Measurements from ENCODE around the gene ATG4B.
A peak's percentile ranks its signal among the peaks of the same experiment; 100 is the strongest.
"Not testable (repeated sequence)": the region's sequence is repeated elsewhere in the genome, so short reads cannot be mapped to it uniquely, and the experiment has no call there.

Gene ATG4B

DNA sequence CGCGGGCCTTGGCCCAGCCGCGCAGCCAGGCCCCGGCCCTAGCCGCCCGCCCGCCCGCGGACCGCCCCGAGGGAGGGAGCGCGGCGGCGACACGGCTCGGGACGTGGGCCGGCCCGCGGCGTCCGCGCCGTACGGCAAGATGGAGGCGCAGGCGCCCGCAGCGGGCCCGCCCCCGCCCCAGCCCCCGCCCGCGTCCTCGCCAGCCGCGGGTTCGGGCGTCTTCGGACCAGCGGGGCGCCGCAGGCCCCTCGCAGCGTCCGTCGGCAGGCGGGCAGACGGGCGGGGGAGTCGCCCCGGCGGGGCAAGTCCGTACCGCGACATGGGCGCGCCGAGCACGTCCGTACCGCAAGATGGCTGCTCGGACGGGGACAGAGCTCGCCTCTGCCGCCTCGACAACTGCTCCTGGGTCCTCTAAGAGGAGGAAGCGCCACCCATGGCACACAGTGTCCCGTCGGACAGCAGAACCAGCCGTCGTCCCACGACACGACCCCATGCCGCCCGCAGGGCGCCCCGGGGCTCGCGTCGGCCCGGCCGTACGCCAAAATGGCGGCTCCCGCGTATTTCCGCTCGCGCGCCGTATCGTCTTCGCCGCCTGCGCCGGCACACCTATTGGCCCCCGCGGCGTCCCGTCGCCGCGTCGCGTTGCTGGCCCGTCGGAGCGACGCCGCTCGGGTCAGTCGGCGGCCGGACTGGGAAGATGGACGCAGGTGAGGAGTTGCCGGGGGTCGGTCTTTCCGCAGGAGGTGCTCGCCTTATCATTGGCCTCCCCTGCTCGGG, at the start of gene ATG4B, which contains the start of gene THAP4:
TSS of gene ATG4B (plus strand) at position 676 of the 777 bp plus-strand sequence. CDS start at position 698, 22 bp downstream.
TSS of gene THAP4 (minus strand) at position 141 of the 777 bp plus-strand sequence. CDS start 141 bp downstream, outside the sequence.
- DNase-seq (ENCODE audit: low read depth): peak; percentile 64

DNA sequence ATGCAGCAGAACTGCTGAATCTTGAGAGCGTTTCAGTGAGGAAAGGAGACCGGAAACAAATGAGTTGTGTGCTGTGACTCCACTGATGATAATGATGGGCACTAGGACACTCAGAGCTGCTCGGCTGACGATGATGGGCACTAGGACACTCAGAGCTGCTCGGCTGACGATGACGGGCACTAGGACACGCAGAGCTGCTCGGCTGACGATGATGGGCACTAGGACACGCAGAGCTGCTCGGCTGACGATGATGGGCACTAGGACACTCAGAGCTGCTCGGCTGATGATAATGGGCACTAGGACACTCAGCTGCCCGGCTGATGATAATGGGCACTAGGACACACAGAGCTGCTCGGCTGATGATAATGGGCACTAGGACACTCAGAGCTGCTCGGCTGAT, 47.6 kb upstream of the ATG4B start:
- DNase-seq (ENCODE audit: low read depth): not testable (repeated sequence)

DNA sequence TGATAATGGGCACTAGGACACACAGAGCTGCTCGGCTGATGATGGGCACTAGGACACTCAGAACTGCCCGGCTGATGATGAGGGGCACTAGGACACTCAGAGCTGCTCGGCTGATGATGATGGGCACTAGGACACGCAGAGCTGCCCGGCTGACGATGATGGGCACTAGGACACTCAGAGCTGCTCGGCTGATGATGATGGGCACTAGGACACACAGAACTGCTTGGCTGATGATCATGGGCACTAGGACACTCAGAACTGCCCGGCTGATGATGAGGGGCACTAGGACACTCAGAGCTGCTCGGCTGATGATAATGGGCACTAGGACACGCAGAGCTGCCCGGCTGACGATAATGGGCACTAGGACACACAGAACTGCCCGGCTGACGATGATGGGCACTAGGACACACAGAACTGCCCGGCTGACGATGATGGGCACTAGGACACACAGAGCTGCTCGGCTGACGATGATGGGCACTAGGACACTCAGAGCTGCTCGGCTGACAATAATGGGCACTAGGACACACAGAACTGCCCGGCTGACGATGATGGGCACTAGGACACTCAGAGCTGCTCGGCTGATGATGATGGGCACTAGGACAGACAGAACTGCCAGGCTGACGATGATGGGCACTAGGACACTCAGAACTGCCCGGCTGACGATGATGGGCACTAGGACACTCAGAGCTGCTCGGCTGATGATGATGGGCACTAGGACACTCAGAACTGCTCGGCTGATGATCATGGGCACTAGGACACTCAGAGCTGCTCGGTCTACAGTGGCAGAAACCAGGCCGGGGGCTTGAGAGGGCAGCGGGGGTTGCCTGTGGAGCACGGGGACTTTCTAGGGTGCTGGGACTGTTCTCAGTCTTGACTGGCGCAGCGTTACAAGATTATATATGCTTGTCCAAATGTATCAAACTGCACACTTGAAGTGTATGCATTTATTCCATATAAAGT, 46.7 kb upstream of the ATG4B start:
- DNase-seq (ENCODE audit: low read depth): not testable (repeated sequence)

- DNase-seq (ENCODE audit: low read depth): no peak
Observed at GRCh38 chr2:241592126-241592845, 45.2 kb upstream of the ATG4B start.

GRCh38 chr2:241593271-241593670, 44.2 kb upstream of the ATG4B start:
- DNase-seq (ENCODE audit: low read depth): no peak

- DNase-seq (ENCODE audit: low read depth): no peak
Observed at GRCh38 chr2:241595600-241596140, 41.8 kb upstream of the ATG4B start.

GRCh38 chr2:241597561-241597960, 39.9 kb upstream of the ATG4B start:
- no peak for DNase-seq (ENCODE audit: low read depth)

DNA sequence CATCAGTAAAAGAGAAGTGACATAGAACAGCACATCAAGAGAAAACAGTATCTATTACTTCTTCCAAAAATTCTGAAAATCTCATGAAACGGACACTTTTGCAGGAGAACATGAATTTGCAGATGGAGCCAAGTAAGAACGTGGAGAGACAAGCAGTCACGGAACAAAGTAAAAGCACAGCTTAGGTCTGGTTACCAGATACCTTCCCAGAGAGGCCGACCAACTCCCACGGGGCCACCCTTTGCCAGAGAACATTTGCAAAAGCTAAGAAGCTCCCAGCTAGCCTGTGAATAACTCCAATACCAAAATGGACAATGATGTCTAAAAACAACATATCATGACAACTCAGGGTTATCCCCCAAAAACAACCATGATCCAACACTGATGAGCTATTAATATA, 39.4 kb upstream of the ATG4B start:
- DNase-seq (ENCODE audit: low read depth): no peak

- DNase-seq (ENCODE audit: low read depth): no peak
Observed at GRCh38 chr2:241598487-241598886, 39.0 kb upstream of the ATG4B start.

GRCh38 chr2:241599615-241600014, 37.9 kb upstream of the ATG4B start:
- DNase-seq (ENCODE audit: low read depth): no peak

DNA sequence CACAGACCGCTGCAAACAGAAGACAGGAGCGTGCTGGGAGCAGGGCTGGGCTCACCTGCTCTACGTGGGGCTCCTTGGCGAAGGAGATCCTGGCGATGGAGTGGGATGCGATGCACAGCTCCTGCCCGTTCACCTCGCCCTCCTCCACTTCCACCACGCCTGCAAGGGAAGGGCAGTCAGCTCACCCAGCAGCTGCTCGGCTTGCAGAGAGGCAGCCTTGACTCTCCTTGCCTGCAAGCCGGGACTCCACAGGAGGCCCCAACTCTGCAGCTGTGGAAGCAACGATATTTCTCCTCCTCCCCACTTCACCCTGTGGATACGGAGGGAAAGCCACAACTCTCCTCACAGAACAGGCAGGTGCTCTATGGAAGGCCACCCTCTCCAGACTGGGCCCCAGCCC, 35.7 kb upstream of the ATG4B start:
- no peak for DNase-seq (ENCODE audit: low read depth)

DNA sequence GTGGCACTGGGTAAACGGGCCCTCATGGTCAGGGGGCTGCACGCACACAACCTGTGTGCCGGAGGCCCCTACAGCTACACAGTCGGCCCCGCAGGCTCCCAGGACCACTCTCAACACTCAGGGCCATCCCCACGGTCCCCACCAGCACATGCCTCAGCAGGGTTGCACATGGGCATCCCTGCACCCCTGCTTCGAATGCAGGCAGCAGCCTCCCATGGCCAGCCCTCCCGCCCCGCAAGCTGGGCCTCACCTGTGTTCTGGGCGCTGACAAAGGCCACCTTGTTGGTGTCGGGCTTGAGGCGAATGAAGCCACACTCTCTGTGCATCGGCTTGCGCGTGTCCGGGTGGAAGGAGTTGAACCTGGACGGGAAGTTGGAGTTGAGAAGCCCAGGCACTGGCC, 34.8 kb upstream of the ATG4B start:
- DNase-seq (ENCODE audit: low read depth): no peak

- no peak for DNase-seq (ENCODE audit: low read depth)
Observed at GRCh38 chr2:241603686-241604085, 33.8 kb upstream of the ATG4B start.

DNA sequence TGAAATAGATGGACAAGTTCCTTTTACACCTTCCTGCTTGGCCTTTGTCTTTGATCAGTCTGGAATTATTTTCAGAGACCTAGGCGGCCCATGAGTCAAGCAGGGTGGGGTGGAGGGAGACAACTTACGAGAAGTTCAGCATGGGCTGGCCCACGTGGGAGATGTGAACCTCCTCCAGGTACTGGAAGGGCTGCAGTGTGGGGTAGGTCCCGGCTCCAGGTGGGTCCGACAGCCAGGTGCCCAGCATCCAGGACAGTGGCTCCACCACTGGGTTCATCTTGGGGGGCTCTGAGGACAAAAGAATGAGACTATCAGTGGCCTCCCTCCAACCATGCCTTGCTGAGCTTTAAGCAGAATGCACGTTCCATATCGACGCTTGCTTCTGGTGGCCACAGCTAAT, 31.3 kb upstream of the ATG4B start:
- DNase-seq (ENCODE audit: low read depth): no peak

DNA sequence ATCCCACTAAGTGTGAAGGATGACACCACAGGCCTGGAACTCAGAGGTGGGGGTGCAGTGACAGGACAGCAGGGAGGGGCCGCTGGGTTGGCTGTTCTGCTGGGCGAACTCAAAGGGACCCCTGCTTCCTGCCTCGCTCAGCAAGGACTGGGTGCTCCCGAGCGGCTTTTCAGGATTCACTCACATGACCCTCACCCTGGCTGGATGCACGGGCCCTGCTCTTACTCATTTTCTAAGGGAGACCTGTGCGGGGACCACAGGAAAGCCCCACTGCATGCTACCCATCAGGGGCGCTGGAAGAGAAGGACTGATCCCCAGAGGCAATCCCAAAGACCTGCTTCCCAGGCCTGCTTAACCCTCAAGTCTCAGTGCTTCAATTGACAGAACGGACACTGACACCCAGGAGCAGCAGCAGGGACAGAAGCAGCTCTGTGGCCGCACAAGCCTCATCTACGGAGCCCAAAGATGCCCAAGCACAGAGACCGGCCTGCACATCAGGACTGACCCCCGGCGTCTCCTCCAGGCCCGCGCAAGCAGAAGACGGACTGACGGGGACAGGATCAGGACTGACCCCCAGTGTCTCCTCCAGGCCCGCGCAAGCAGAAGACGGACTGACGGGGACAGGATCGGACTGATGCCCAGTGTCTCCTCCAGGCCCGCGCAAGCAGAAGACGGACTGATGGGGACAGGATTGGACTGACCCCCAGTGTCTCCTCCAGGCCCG, 30.2 kb upstream of the ATG4B start:
- no peak for DNase-seq (ENCODE audit: low read depth)

DNA sequence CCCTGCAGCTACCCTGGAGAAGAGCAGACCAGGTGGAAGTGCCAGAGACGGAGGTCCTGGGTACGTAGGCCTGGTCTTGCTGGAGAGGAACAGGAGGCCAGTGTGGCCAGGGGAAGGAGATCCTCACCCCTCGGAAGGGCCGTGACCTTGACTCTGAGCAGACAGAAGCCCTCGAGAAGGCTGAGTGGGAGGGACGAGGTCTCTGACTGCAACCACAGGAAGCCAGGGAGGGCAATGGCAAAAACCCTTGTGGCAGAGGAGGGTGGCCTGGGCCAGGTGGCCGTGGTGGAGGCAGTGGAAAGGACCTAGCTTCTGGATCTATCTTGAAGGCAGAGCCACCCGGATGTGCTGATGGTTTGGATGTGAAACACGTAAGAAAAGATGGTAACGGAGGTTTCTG, 28.6 kb upstream of the ATG4B start:
- no peak for DNase-seq (ENCODE audit: low read depth)

- DNase-seq (ENCODE audit: low read depth): peak; percentile 86
Observed at GRCh38 chr2:241609859-241610793, 27.4 kb upstream of the ATG4B start.

DNA sequence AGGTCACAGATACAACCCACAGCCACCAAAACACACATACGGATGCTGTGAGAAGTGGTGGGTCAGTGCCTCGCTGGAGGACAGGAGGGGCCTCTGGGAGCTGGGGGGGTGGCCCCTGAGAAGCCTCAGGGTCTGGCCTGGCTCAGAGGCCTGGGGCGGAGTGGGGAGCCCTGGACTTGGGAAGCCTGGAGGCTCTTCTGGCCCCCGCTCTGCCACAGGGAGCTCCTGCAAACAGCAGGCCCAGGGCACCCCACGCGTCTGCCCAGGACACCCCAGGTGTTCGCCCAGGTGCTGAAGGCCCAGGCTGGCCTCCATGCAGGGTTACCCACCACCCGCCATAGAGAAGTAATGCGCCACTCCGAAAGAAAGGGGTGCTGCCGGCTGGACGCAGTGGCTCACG, 26.4 kb upstream of the ATG4B start:
- no peak for DNase-seq (ENCODE audit: low read depth)

DNA sequence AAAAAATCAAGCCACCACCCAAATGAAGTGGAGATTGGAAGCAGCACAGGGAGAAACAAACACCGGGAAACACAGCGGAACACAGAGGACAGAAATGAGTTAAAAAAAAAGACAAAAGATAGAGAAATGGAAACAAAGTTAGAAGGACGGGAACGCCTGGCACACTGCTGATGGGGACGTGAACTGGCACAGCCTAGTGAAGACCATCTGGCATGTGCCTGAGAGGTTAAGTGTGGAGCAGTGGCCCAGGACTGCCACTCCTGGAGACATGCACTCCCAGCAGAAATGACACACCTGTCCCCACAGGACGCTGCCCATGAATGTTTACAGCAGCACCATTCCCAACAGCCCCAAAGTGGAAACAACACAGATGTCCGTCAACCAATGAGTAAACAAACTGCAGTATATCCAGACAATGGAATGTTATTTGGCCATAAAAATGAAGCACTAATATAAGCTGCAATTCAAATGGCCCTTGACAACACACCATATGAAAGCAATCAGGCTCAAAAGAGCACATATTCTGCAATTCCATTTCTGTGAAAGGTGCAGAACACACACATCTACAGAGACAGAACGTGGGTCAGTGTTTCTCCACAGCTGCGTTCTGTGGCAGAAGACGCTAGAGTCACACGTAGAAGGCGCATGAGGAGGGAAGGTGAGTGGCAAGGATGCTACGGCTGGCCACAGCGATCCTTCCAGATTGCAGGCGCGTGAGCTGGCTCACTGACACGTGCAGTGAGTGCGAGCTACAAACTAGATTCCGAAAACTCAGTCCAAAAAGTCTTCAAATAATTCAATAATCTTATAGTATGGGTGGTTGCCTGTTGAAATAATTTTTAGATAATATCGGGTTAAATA, 25.1 kb upstream of the ATG4B start:
- DNase-seq (ENCODE audit: low read depth): no peak

Data from activated T-helper 1 cell treated with Interleukin-2 at 50 U/mL for 16 hours (primary cell).